ENCODE results near the gene RASGRF2. TPM values are rescaled to one million over a fixed set of nuclear protein-coding genes. Genes with fewer than 3 reads are reported as not detected.

The RASGRF2 gene
- polyA plus RNA-seq, 2 of the 4 experiments (the other 2 are of a cell fraction) = 1.4 to 2.1 TPM

DNA sequence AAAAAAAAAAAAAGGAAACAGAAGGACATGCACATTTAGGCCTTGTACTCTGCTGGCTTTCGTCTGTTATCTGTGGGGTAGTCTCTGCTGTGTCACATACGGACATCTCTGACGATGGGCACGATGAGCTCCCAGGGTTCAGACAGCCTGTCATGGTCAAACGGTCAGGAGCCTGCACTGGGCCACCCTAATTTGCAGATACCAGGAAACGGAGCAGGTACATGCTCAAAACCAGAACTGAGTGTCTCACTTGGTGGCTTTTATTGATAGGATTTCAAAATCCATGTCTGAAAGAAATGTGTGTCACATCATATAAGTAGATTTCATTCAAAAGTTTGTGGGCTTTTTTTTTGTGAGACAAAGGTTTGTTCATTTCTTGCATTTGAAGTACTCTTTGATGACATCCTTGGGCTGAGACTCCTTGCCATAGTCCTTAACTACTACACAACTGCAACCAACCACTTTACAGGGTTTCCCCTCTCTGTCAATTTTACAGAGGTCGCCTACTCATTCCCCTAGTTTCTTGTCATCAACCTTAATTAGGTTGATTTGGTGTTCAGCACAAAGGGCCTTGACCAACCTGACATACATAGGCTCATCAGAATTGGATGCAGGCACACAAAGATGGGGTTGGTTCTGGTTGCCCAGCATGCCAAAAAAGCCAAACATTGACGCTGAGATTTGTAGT is 281.9 kb downstream of the RASGRF2 start (continued):
- TF ChIP-seq, protein P1, sequence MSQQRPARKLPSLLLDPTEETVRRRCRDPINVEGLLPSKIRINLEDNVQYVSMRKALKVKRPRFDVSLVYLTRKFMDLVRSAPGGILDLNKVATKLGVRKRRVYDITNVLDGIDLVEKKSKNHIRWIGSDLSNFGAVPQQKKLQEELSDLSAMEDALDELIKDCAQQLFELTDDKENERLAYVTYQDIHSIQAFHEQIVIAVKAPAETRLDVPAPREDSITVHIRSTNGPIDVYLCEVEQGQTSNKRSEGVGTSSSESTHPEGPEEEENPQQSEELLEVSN (IDR thresholded peaks at IDR 0.05; ENCODE audit: borderline replicate concordance, low read depth) = no peak
- TF ChIP-seq, protein P2, sequence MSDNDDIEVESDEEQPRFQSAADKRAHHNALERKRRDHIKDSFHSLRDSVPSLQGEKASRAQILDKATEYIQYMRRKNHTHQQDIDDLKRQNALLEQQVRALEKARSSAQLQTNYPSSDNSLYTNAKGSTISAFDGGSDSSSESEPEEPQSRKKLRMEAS (IDR thresholded peaks at IDR 0.05) = no peak
- TF ChIP-seq ESRRA (IDR thresholded peaks at IDR 0.05; ENCODE audit: borderline replicate concordance, low read length) = no peak
- TF ChIP-seq KDM1A (IDR thresholded peaks at IDR 0.05; ENCODE audit: low read depth) = no peak
- TF ChIP-seq FOXS1 (CRISPR knock-in tag; IDR thresholded peaks at IDR 0.05) = no peak
- no peak for TF ChIP-seq POLR2AphosphoS2 (conservative IDR thresholded peaks at IDR 0.05; ENCODE audit: low read length)
- TF ChIP-seq JUN (IDR thresholded peaks at IDR 0.05) = no peak
- no peak for TF ChIP-seq FOSB (CRISPR knock-in tag; IDR thresholded peaks at IDR 0.05)

- TF ChIP-seq BCL3 (IDR thresholded peaks at IDR 0.05) (no peak), NPAS2 (CRISPR knock-in tag; IDR thresholded peaks at IDR 0.05; ENCODE audit: borderline replicate concordance) (no peak), USF2 (IDR thresholded peaks at IDR 0.05) (no peak), JUNB (IDR thresholded peaks at IDR 0.05) (no peak), HOXA7 (CRISPR knock-in tag; IDR thresholded peaks at IDR 0.05) (no peak), CBX8 (IDR thresholded peaks at IDR 0.05) (no peak), HOXB5 (CRISPR knock-in tag; IDR thresholded peaks at IDR 0.05) (no peak), ZFP36 (IDR thresholded peaks at IDR 0.05; ENCODE audit: borderline replicate concordance, partially characterized antibody) (no peak), EP300 (IDR thresholded peaks at IDR 0.05) (no peak), MAFK (IDR thresholded peaks at IDR 0.05; ENCODE audit: partially characterized antibody) (no peak), FOSL2 (IDR thresholded peaks at IDR 0.05) (no peak), FOSL2 (CRISPR knock-in tag; IDR thresholded peaks at IDR 0.05) (no peak), RARB (CRISPR knock-in tag; IDR thresholded peaks at IDR 0.05) (no peak), ELK1 (IDR thresholded peaks at IDR 0.05; ENCODE audit: low read depth, low read length) (no peak), TFCP2L1 (CRISPR knock-in tag; IDR thresholded peaks at IDR 0.05) (no peak), ESRRA (IDR thresholded peaks at IDR 0.05; ENCODE audit: borderline replicate concordance, low read length) (no peak)
- TF ChIP-seq, protein P3, sequence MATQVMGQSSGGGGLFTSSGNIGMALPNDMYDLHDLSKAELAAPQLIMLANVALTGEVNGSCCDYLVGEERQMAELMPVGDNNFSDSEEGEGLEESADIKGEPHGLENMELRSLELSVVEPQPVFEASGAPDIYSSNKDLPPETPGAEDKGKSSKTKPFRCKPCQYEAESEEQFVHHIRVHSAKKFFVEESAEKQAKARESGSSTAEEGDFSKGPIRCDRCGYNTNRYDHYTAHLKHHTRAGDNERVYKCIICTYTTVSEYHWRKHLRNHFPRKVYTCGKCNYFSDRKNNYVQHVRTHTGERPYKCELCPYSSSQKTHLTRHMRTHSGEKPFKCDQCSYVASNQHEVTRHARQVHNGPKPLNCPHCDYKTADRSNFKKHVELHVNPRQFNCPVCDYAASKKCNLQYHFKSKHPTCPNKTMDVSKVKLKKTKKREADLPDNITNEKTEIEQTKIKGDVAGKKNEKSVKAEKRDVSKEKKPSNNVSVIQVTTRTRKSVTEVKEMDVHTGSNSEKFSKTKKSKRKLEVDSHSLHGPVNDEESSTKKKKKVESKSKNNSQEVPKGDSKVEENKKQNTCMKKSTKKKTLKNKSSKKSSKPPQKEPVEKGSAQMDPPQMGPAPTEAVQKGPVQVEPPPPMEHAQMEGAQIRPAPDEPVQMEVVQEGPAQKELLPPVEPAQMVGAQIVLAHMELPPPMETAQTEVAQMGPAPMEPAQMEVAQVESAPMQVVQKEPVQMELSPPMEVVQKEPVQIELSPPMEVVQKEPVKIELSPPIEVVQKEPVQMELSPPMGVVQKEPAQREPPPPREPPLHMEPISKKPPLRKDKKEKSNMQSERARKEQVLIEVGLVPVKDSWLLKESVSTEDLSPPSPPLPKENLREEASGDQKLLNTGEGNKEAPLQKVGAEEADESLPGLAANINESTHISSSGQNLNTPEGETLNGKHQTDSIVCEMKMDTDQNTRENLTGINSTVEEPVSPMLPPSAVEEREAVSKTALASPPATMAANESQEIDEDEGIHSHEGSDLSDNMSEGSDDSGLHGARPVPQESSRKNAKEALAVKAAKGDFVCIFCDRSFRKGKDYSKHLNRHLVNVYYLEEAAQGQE (IDR thresholded peaks at IDR 0.05) = no peak
- ATAC-seq = no peak
- 83% methylated on average over 4 of the region's 4 CpGs for WGBS (ENCODE audit: missing lambda C conversion rate)
- peaks cover 28% of the 10 kb centered on the region for H3K4me1 ChIP-seq
- ChIA-PET POLR2A (no interaction called here), CTCF (interaction anchor here (0.7 to 3.0 kb wide), 4 partner anchors 10 to 614 kb away, joined by 3 to 12 read pairs (median 5); no protein-coding TSS in a partner anchor)
- no peaks in the 10 kb centered on the region for H3K9me3 ChIP-seq
- DNase-seq (ENCODE audit: low read depth in 1 of 2, low spot score in 1 of 2) = no peak
- FAIRE-seq = no peak
- no peak overlapping the region for H3K27ac ChIP-seq
- H3K4me3 ChIP-seq = no peak overlapping the region
- no peak overlapping the region for H3K4me2 ChIP-seq
These were observed 282.8 kb downstream of the RASGRF2 start for GRCh38 chr5:81242906-81243436.

Measured in A549 (cell line).